ENCODE results near the gene ASTL.
"Not testable (repeated sequence)": the region's sequence is repeated elsewhere in the genome, so short reads cannot be mapped to it uniquely, and the experiment has no call there.

Gene ASTL

DNA sequence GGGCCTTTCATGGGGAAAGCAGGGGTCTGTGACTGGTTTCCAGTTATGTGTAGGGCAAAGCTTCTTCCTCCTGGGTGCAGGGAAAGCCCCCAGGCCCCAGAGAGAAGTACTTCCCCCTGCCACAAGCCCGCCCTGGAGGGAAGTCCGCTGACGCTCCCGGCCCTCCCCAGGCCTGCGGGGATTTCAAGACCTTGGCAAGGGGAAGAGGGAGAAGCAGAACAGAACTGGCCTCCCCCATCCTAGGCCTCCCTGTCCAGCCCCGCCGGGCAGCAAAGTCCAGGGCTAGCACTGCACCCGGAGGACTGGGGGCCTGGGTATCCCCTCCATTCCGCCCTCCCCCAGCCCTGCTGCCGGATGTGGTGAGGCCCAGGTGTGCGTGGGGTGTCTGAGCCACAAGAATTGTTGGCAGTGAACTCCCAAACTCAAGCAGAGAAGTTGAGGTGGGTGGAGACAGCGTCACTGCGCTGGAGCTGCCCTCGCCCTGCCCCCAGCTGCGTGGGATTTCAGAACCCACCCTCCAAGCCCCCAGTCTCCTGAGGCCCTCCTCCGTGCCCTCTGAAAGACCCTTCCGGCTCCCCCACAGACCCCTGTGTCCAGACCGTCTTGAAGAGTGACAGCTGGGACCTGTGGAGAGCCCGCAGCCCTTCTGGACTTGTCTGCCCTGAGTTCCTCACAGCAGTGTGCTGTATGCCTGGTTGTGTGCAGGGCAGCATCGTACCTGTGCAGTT lies 8.0 kb upstream of the ASTL start:
- Histone ChIP-seq H3K4me1 (ENCODE audit: control insufficient read depth, insufficient read depth, low read length, poor library complexity, severe bottlenecking) (peaks cover 62% of the 10 kb centered on the region), H3K4me3 (ENCODE audit: insufficient read depth, low read depth, low read length, poor library complexity, severe bottlenecking) (peak overlapping the region; percentile 88)

DNA sequence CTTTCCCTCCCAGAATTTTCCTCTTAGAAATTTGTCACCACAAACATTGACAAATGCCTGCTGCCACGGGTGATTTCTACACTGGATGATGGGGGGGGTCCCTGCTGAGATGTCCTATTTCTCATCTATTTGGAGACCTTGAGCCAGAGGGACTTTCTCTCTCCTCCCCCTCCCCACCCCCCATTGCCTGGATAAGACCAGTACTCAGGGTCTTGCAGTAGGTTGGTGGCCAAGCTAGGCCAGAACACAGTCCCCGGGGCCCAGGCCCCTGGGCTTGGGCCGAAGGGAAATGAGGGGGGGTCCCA lies 7.5 kb upstream of the ASTL start:
- peak overlapping the region; percentile 100 for H3K27ac ChIP-seq (ENCODE audit: insufficient read depth, low read length, poor library complexity, severe bottlenecking)
- H3K9me3 ChIP-seq (ENCODE audit: control insufficient read depth, low read length): no peaks in the 10 kb centered on the region
- H3K4me1 ChIP-seq (ENCODE audit: control insufficient read depth, insufficient read depth, low read length, poor library complexity, severe bottlenecking): peaks cover 58% of the 10 kb centered on the region
- DNase-seq: no peak
- no peaks in the 10 kb centered on the region for H3K27me3 ChIP-seq (replicated peaks; ENCODE audit: control insufficient read depth, insufficient read depth, low read length, poor library complexity, severe bottlenecking)
- H3K36me3 ChIP-seq (ENCODE audit: control insufficient read depth, insufficient read depth, low read length): peaks cover 12% of the 10 kb centered on the region
- H3K4me3 ChIP-seq (ENCODE audit: insufficient read depth, low read depth, low read length, poor library complexity, severe bottlenecking): peak overlapping the region; percentile 88

More for the DNA sequence above, 8.0 kb upstream of the ASTL start:
- Histone ChIP-seq H3K9me3 (ENCODE audit: control insufficient read depth, low read length) (no peaks in the 10 kb centered on the region), H3K27me3 (replicated peaks; ENCODE audit: control insufficient read depth, insufficient read depth, low read length, poor library complexity, severe bottlenecking) (no peaks in the 10 kb centered on the region), H3K27ac (ENCODE audit: insufficient read depth, low read length, poor library complexity, severe bottlenecking) (peak overlapping the region; percentile 100), H3K36me3 (ENCODE audit: control insufficient read depth, insufficient read depth, low read length) (peaks cover 12% of the 10 kb centered on the region)
- DNase-seq: peak; percentile 81 to 89 (median 83)

DNA sequence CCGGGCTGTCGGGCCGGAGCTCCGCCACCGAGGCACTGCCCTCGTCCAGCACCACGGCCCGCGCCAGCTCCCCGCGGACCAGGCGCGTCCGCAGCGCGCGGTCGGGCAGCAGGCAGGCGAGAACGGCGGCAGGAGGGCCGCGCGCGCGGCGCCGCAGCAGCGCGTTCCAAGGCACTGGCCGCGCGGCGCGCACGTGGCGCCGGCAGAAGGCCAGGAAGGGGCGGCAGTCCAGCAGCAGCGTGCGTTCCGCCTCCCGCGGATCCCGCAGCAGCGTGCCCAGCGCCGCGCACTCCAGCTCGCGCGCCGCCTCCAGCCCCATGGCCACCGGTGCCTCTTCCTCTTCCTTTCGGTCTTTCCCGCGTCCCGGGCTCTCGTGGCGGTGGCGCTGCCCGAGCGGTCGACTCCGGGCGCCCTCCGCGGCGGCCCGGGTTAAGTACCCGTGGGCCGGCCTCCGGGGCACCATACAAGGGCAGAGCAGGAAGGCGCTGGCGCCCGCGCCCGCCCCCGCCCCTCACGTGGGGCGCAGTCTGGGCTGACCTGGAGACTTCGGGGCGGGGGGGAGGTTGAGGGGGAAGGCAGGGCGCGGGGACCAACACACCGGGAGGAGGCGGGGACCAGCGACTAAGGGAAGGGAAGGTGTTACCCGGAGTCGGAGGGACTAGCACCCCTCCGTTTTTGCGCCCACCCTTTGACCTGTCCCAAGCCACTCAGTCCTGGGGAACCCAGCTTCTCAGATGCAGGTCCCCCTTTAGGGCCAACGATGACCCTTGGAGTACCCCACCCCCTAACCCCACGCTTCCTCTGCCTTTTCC lies 6.9 kb upstream of the ASTL start, which contains the start of gene DUSP2:
Gene DUSP2 (minus strand): TSS at position 405 of the 812 bp plus-strand sequence. CDS start 86 bp downstream, at position 319.
- peak within 1 kb of the TSS; percentile 100 for H3K27ac ChIP-seq (ENCODE audit: insufficient read depth, low read length, poor library complexity, severe bottlenecking)

DNA sequence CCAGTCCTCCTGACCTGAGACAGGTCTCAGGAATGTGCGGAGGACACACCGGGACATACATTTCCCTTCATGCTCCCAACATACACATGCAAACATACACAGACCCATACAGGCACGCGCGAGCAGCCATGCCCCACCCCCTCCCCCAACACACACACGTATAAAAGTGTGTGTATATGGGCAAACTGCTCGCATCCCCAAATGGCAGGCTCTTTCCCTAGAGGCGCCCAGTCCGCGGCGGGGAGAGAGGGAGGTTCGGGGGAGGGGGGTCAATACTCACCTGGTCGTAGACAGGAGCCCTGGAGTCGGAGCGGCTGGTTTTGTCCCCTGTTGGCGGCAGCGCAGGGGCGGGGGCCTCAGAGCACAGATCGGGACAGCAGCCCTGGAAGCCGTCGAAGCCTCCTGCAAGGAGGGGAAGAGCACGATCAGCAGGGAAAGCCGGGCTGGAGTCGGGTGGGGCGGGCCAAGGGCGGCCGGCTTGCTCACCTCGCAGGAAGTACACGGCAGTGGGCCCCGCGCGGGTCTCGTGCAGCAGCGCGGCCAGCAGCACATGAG lies 6.3 kb upstream of the ASTL start:
- peak overlapping the region; percentile 88 for H3K4me3 ChIP-seq (ENCODE audit: insufficient read depth, low read depth, low read length, poor library complexity, severe bottlenecking)
- H3K4me1 ChIP-seq (ENCODE audit: control insufficient read depth, insufficient read depth, low read length, poor library complexity, severe bottlenecking): peaks cover 58% of the 10 kb centered on the region
- H3K27me3 ChIP-seq (replicated peaks; ENCODE audit: control insufficient read depth, insufficient read depth, low read length, poor library complexity, severe bottlenecking): no peaks in the 10 kb centered on the region
- peak overlapping the region; percentile 100 for H3K27ac ChIP-seq (ENCODE audit: insufficient read depth, low read length, poor library complexity, severe bottlenecking)
- H3K9me3 ChIP-seq (ENCODE audit: control insufficient read depth, low read length): no peaks in the 10 kb centered on the region
- no peak for DNase-seq
- H3K36me3 ChIP-seq (ENCODE audit: control insufficient read depth, insufficient read depth, low read length): peaks cover 12% of the 10 kb centered on the region

More for the DNA sequence above, 6.9 kb upstream of the ASTL start, which contains the start of gene DUSP2:
- Histone ChIP-seq H3K36me3 (ENCODE audit: control insufficient read depth, insufficient read depth, low read length) (peaks cover 12% of the 10 kb centered on the region), H3K9me3 (ENCODE audit: control insufficient read depth, low read length) (no peaks in the 10 kb centered on the region), H3K4me1 (ENCODE audit: control insufficient read depth, insufficient read depth, low read length, poor library complexity, severe bottlenecking) (peaks cover 58% of the 10 kb centered on the region), H3K27me3 (replicated peaks; ENCODE audit: control insufficient read depth, insufficient read depth, low read length, poor library complexity, severe bottlenecking) (no peaks in the 10 kb centered on the region), H3K4me3 (ENCODE audit: insufficient read depth, low read depth, low read length, poor library complexity, severe bottlenecking) (peak within 1 kb of the TSS; percentile 88)
- DNase-seq: peak; percentile 85 to 89 (median 87)

DNA sequence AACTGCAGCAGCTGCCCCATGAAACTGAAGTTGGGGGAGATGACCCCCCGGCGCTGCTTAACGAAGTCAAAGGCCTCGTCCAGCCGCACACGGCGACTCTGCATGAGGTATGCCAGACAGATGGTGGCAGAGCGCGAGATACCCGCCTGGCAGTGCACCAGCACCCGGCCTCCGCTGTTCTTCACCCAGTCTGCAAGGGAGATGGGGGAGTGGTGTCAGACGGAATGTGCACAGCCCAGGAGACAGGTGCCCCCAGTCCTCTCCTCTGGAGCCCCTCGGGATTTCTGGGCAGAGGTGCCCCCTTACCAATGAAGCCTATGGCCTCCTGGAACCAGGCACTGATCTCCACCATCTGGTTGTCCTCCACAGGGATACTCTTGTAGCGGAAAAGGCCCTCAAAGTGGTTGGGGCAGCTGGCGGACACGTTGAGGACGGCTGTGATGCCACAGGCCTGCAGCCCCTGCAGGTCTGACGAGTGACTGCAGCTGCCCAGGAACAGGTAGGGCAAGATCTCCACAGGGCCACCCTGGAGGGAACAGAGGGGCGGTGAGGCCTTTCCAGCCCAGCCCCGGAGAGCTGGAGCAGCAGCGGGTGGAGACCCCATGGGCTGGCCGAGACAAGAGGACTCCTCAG lies 5.7 kb upstream of the ASTL start:
- no peak for DNase-seq
- Histone ChIP-seq H3K4me1 (ENCODE audit: control insufficient read depth, insufficient read depth, low read length, poor library complexity, severe bottlenecking) (peaks cover 53% of the 10 kb centered on the region), H3K36me3 (ENCODE audit: control insufficient read depth, insufficient read depth, low read length) (peaks cover 12% of the 10 kb centered on the region), H3K27ac (ENCODE audit: insufficient read depth, low read length, poor library complexity, severe bottlenecking) (peak overlapping the region; percentile 100), H3K9me3 (ENCODE audit: control insufficient read depth, low read length) (no peaks in the 10 kb centered on the region), H3K4me3 (ENCODE audit: insufficient read depth, low read depth, low read length, poor library complexity, severe bottlenecking) (peak overlapping the region; percentile 88), H3K27me3 (replicated peaks; ENCODE audit: control insufficient read depth, insufficient read depth, low read length, poor library complexity, severe bottlenecking) (no peaks in the 10 kb centered on the region)

DNA sequence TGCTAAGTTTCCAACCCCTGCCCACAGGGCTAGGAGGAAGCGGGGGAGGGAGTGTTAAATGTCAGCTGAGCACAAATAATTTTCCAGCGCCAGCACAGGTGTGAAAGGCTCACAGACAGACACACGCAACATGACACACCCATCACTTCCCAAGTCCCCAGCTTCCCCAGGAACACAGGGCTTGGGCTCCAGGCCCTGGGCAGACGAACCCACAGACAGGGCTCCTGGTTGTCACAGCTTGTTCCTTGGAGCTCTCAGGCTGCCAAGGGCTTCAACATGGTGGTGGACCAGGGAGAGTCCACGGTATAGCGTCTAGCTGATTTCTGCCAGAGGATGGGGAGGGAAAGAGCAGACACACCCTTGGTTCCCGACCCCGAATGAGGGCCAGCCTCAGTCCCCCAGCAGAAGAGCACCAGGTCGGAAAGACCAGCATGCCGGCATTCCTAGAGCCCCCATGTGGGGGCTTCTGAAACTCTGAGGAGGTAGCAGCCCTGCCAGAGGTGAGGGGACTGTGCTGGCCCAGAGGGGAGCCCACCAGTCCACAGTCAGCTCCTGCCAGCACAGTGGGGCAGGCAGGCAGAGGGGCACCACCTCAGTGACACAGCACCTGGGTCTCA lies 5.0 kb upstream of the ASTL start:
- no peaks in the 10 kb centered on the region for H3K9me3 ChIP-seq (ENCODE audit: control insufficient read depth, low read length)
- peak overlapping the region; percentile 100 for H3K27ac ChIP-seq (ENCODE audit: insufficient read depth, low read length, poor library complexity, severe bottlenecking)
- H3K4me1 ChIP-seq (ENCODE audit: control insufficient read depth, insufficient read depth, low read length, poor library complexity, severe bottlenecking): peaks cover 48% of the 10 kb centered on the region
- peak overlapping the region; percentile 88 for H3K4me3 ChIP-seq (ENCODE audit: insufficient read depth, low read depth, low read length, poor library complexity, severe bottlenecking)
- no peak for DNase-seq
- no peaks in the 10 kb centered on the region for H3K27me3 ChIP-seq (replicated peaks; ENCODE audit: control insufficient read depth, insufficient read depth, low read length, poor library complexity, severe bottlenecking)
- H3K36me3 ChIP-seq (ENCODE audit: control insufficient read depth, insufficient read depth, low read length): peaks cover 12% of the 10 kb centered on the region

DNA sequence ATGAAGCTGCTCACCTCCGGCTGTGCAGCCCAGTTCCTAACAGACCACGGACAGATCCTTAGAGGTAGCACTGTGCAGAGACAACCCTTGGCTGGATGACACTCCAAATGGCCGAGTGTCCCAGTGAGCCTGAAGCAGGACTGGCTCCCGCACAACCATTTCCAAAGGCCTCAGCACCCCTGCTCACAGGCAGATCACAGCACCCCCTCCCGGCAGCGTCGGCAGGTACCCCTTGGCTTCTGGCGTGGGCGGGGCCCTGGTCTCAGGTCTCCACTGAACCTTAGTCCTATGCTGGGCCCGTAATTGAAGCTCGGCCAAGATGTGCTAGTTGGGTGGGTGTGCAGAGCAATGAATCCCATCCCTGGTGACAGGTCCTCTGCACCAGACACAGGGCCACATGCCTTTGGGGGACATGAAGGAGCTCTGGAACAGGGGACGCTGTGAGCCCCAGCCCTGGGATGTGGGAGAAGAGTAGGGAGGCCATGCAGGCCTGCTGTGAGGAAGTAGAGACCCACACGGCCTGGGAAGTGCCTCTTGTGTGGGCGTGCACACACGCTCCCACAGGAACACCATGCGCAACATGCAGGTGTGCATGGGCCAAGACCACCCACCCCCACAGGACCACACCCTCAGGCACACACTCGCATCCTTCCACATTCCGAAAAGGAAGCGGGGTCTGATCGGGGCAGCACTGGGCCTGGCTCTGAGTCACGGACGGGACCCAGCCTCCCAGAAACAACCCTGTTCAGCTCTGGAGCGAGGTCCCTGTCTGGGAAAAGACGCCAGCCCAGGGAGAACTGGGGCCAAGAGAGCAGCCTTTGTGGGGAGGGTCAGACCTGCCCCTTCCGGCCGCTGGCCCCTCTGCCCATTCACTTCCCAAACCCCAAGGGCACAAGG lies 4.2 kb upstream of the ASTL start:
- Histone ChIP-seq H3K27ac (ENCODE audit: insufficient read depth, low read length, poor library complexity, severe bottlenecking) (peak overlapping the region; percentile 100), H3K4me1 (ENCODE audit: control insufficient read depth, insufficient read depth, low read length, poor library complexity, severe bottlenecking) (peaks cover 39% of the 10 kb centered on the region), H3K36me3 (ENCODE audit: control insufficient read depth, insufficient read depth, low read length) (peaks cover 12% of the 10 kb centered on the region), H3K4me3 (ENCODE audit: insufficient read depth, low read depth, low read length, poor library complexity, severe bottlenecking) (peak overlapping the region; percentile 88), H3K27me3 (replicated peaks; ENCODE audit: control insufficient read depth, insufficient read depth, low read length, poor library complexity, severe bottlenecking) (no peaks in the 10 kb centered on the region), H3K9me3 (ENCODE audit: control insufficient read depth, low read length) (no peaks in the 10 kb centered on the region)
- DNase-seq: peak in 2 of 3 donors; percentile 60 to 61

DNA sequence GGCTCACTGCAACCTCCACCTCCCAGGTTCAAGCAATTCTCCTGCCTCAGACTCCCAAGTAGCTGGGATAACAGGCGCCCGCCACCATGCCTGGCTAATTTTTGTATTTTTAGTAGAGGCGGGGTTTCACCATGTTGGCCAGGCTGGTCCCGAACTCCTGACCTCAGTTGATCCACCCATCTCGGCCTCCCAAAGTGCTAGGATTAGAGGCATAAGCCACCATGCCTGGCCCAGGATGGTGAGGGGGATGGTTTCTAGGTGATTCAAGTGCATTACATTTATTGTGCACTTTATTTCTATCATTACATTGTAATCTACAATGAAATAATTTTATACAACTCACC lies 3.3 kb upstream of the ASTL start:
- peaks cover 31% of the 10 kb centered on the region for H3K4me1 ChIP-seq (ENCODE audit: control insufficient read depth, insufficient read depth, low read length, poor library complexity, severe bottlenecking)
- H3K36me3 ChIP-seq (ENCODE audit: control insufficient read depth, insufficient read depth, low read length): peaks cover 12% of the 10 kb centered on the region

More for the DNA sequence above, 3.3 kb upstream of the ASTL start:
- not testable (repeated sequence) for H3K27me3 ChIP-seq (replicated peaks; ENCODE audit: control insufficient read depth, insufficient read depth, low read length, poor library complexity, severe bottlenecking); H3K27ac ChIP-seq (ENCODE audit: insufficient read depth, low read length, poor library complexity, severe bottlenecking); H3K4me3 ChIP-seq (ENCODE audit: insufficient read depth, low read depth, low read length, poor library complexity, severe bottlenecking); DNase-seq; H3K9me3 ChIP-seq (ENCODE audit: control insufficient read depth, low read length)
